Measurements from ENCODE around the gene VPS16. TPM values are rescaled to one million over a fixed set of nuclear protein-coding genes. Genes with fewer than 3 reads are reported as not detected.

The VPS16 gene
- total RNA-seq, 1 experiment from 2014 or later = 38.1 TPM

- H3K27me3 ChIP-seq (ENCODE audit: insufficient read depth, low read length) = no peaks in the 10 kb centered on the region
- RAD21 ChIA-PET (ENCODE audit: low non-redundant PET in 1 of 2, low total read pairs in 2 of 2, uncharacterized antibody in 2 of 2, unreplicated experiment in 2 of 2) = no interaction called here
- H3K4me3 ChIP-seq (replicated peaks in 1 of 2; ENCODE audit: low read depth in 1 of 2, low read length in 2 of 2) = no peak overlapping the region
- H4K20me1 ChIP-seq (ENCODE audit: insufficient read depth) = no peaks in the 10 kb centered on the region
- TF ChIP-seq JUND (IDR thresholded peaks at IDR 0.05) (no peak), EGR1 (IDR thresholded peaks at IDR 0.05; ENCODE audit: low read depth) (no peak), ZBTB33 (IDR thresholded peaks at IDR 0.05; ENCODE audit: extremely low read depth, insufficient replicate concordance, low read length) (no peak), REST (IDR thresholded peaks at IDR 0.05; ENCODE audit: low read depth) (no peak), CEBPB (IDR thresholded peaks at IDR 0.05; ENCODE audit: low read depth) (no peak), TCF7L2 (IDR thresholded peaks at IDR 0.05; ENCODE audit: borderline replicate concordance, extremely low read depth, insufficient read depth, insufficient read length) (no peak), ZNF274 (IDR thresholded peaks at IDR 0.05; ENCODE audit: low read depth, low read length) (no peak), CTCF (IDR thresholded peaks at IDR 0.05 in 2 of 3, conservative IDR thresholded peaks at IDR 0.05 in 1 of 3; ENCODE audit: borderline replicate concordance in 1 of 3, insufficient read depth in 1 of 3, low read depth in 2 of 3, low read length in 2 of 3) (no peak), POLR2A (IDR thresholded peaks at IDR 0.05; ENCODE audit: borderline replicate concordance, extremely low read depth, insufficient read depth, insufficient read length) (no peak), SRF (IDR thresholded peaks at IDR 0.05; ENCODE audit: low read depth) (no peak), MAX (IDR thresholded peaks at IDR 0.05) (no peak), SP1 (IDR thresholded peaks at IDR 0.05; ENCODE audit: low read depth) (no peak), ATF3 (IDR thresholded peaks at IDR 0.05) (no peak), ELF1 (IDR thresholded peaks at IDR 0.05; ENCODE audit: borderline replicate concordance, low read depth) (no peak)
- peaks cover 70% of the 10 kb centered on the region for H3K79me2 ChIP-seq (ENCODE audit: insufficient read depth, low read length)
- no peak overlapping the region for H3K9ac ChIP-seq (ENCODE audit: low read length)
- ATAC-seq (no peak), DNase-seq (ENCODE audit: low read depth, low spot score) (no peak)
- H2AFZ ChIP-seq (ENCODE audit: low read depth, low read length, poor library complexity, severe bottlenecking) = no peak overlapping the region
- intact Hi-C loops (cut with micrococcal nuclease) = no loop called here
- H3K27ac ChIP-seq (ENCODE audit: low read depth, low read length) = no peak overlapping the region
- H3K9me3 ChIP-seq (ENCODE audit: control insufficient read depth in 1 of 2, insufficient read depth in 1 of 2, low read depth in 1 of 2, low read length in 2 of 2) = no peaks in the 10 kb centered on the region
- no peaks in the 10 kb centered on the region for H3K9me2 ChIP-seq (ENCODE audit: insufficient read depth)
- CTCF ChIA-PET = no interaction called here
- H3K4me1 ChIP-seq (ENCODE audit: control insufficient read depth in 1 of 2, insufficient read depth in 2 of 2, low read length in 2 of 2) = no peaks in the 10 kb centered on the region
- no peaks in the 10 kb centered on the region for H3K36me3 ChIP-seq (ENCODE audit: control insufficient read depth in 1 of 2, insufficient read depth in 2 of 2, low read length in 2 of 2)
- no TSS peak for BruUV-seq (replicated peaks)
- H3K4me2 ChIP-seq (ENCODE audit: low read length) = no peak overlapping the region
- POLR2A ChIA-PET = no interaction called here
Observed at GRCh38 chr20:2902291-2902690, 61.7 kb downstream of the VPS16 start.
